Fibroblast of lung (primary cell): ENCODE measurements around the gene CST9.

Source experiments
- EZH2 ChIP-seq: IDR thresholded peaks from 2 replicates; pipeline ENCODE4 v1.5.1; 2012; ENCODE audit warnings: low read length, control low read depth, mild to moderate bottlenecking; ENCODE audit errors: missing control alignments
- TF ChIP-seq, protein P1 (sequence below), 2 donors: IDR thresholded peaks in 1 of 2; conservative IDR thresholded peaks in 1 of 2; 1 replicate in 1 of 2; 2 replicates in 1 of 2; pipeline ENCODE4 v1.5.1; 2011 to 2012; ENCODE audit warnings: low read length in 2 of 2, control low read depth in 1 of 2, inconsistent platforms in 1 of 2, low read depth in 1 of 2, mild to moderate bottlenecking in 1 of 2

DNA sequence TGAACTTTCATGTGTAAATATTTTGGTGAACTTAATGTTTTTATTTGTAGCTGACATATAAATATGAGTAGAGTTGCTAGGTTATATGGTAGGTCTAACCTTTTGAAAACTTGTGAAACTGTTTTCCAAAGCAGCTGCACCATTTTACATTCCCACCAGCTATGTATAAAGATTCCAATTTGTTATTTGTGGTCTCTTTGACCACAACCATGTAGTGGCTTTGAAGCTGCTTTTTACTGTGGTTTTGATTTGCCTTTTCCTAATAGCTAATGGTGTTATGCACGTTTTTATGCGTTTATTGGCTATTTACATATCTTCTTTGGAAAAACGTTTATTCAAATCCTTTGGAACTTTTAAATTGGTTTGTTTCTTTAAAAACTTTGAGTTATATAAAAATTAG lies 21.8 kb upstream of the CST9 start:
- TF ChIP-seq, protein P1, sequence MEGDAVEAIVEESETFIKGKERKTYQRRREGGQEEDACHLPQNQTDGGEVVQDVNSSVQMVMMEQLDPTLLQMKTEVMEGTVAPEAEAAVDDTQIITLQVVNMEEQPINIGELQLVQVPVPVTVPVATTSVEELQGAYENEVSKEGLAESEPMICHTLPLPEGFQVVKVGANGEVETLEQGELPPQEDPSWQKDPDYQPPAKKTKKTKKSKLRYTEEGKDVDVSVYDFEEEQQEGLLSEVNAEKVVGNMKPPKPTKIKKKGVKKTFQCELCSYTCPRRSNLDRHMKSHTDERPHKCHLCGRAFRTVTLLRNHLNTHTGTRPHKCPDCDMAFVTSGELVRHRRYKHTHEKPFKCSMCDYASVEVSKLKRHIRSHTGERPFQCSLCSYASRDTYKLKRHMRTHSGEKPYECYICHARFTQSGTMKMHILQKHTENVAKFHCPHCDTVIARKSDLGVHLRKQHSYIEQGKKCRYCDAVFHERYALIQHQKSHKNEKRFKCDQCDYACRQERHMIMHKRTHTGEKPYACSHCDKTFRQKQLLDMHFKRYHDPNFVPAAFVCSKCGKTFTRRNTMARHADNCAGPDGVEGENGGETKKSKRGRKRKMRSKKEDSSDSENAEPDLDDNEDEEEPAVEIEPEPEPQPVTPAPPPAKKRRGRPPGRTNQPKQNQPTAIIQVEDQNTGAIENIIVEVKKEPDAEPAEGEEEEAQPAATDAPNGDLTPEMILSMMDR (conservative IDR thresholded peaks at IDR 0.05 in 1 of 2, IDR thresholded peaks at IDR 0.05 in 1 of 2; ENCODE audit: low read depth in 1 of 2, low read length in 2 of 2): no peak
- TF ChIP-seq EZH2: no peak
